ENCODE measurements around the gene LSS. TPM values are rescaled to one million over a fixed set of nuclear protein-coding genes. Genes with fewer than 3 reads are reported as not detected.

The LSS gene
- total and polyA plus RNA-seq, 2 experiments from 2014 or later: 55.0 to 237 TPM

DNA sequence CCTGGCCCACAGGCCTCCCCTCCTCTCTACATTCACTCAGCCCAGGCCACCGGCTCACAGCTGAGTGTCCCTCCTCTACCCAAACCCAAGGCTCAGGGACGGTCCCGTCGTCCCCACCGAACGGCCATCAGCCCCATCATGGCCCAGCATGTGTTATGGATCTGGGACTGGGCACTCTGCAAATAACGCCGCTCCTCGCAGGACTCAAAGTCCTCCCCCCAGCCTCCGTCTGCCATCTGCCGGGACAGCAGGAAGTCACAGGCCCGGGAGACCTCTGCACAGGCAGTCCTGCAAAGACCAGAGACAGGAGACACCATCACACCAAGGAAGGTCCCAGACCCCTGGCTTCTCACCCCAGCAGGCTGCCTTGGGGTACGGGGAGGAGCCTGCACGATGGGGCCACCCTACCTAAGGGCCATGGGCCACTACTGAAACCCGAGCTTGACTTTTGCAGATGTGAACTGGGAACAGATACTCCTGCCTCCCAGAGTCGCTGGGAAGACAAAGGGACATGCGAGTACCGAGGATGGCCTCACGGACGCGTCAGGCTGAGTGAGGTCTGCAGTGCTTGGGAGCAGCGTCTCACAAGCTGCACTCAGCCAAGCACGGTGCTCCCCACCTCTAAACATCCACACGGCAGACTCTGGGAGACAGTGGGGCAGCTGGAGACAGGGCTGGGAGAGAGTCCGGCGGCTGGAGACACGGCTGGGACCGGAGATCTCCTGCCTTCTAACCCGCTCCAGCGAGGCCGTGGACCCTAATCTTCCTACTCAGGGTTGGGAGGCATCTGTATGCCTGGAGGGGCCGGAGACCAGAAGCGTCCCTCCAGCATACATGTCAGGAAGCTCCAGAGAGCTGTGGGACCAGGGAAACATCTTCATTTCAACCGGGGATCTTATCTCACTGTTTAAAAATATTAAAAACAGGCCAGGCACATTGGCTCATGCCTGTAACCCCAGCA, 33.9 kb downstream of the LSS start:
- H3K27me3 Mint-ChIP-seq (ENCODE audit: insufficient read depth, low read depth, poor library complexity): peaks cover 7% of the 10 kb centered on the region
- Histone ChIP-seq H3K27me3 (ENCODE audit: insufficient read depth) (no peaks in the 10 kb centered on the region), H3K27ac (ENCODE audit: low read depth) (no peak overlapping the region), H3K4me3 (no peak overlapping the region), H3F3A (replicated peaks; ENCODE audit: low read depth) (peaks cover 8% of the 10 kb centered on the region), H3K79me2 (replicated peaks; ENCODE audit: insufficient read depth) (peaks cover 17% of the 10 kb centered on the region), H3K36me3 (ENCODE audit: insufficient read depth) (peaks cover 14% of the 10 kb centered on the region), H2AFZ (no peak overlapping the region), H3K4me1 (ENCODE audit: insufficient read depth) (no peaks in the 10 kb centered on the region), H3K4me2 (no peak overlapping the region), H4K20me1 (replicated peaks; ENCODE audit: insufficient read depth) (peaks cover 10% of the 10 kb centered on the region), H3K9me2 (ENCODE audit: insufficient read depth) (no peaks in the 10 kb centered on the region)
- no peak for TF ChIP-seq ZNF331 (CRISPR knock-in tag; IDR thresholded peaks at IDR 0.05; ENCODE audit: low read depth)
- no peak for TF ChIP-seq EZH2phosphoT487 (IDR thresholded peaks at IDR 0.05; ENCODE audit: unreplicated experiment)
- TF ChIP-seq, protein P1, sequence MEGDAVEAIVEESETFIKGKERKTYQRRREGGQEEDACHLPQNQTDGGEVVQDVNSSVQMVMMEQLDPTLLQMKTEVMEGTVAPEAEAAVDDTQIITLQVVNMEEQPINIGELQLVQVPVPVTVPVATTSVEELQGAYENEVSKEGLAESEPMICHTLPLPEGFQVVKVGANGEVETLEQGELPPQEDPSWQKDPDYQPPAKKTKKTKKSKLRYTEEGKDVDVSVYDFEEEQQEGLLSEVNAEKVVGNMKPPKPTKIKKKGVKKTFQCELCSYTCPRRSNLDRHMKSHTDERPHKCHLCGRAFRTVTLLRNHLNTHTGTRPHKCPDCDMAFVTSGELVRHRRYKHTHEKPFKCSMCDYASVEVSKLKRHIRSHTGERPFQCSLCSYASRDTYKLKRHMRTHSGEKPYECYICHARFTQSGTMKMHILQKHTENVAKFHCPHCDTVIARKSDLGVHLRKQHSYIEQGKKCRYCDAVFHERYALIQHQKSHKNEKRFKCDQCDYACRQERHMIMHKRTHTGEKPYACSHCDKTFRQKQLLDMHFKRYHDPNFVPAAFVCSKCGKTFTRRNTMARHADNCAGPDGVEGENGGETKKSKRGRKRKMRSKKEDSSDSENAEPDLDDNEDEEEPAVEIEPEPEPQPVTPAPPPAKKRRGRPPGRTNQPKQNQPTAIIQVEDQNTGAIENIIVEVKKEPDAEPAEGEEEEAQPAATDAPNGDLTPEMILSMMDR (conservative IDR thresholded peaks at IDR 0.05; ENCODE audit: low read depth in 2 of 2): no peak
- no peak for TF ChIP-seq ZNF114 (CRISPR knock-in tag; IDR thresholded peaks at IDR 0.05)
- TF ChIP-seq, protein P2, sequence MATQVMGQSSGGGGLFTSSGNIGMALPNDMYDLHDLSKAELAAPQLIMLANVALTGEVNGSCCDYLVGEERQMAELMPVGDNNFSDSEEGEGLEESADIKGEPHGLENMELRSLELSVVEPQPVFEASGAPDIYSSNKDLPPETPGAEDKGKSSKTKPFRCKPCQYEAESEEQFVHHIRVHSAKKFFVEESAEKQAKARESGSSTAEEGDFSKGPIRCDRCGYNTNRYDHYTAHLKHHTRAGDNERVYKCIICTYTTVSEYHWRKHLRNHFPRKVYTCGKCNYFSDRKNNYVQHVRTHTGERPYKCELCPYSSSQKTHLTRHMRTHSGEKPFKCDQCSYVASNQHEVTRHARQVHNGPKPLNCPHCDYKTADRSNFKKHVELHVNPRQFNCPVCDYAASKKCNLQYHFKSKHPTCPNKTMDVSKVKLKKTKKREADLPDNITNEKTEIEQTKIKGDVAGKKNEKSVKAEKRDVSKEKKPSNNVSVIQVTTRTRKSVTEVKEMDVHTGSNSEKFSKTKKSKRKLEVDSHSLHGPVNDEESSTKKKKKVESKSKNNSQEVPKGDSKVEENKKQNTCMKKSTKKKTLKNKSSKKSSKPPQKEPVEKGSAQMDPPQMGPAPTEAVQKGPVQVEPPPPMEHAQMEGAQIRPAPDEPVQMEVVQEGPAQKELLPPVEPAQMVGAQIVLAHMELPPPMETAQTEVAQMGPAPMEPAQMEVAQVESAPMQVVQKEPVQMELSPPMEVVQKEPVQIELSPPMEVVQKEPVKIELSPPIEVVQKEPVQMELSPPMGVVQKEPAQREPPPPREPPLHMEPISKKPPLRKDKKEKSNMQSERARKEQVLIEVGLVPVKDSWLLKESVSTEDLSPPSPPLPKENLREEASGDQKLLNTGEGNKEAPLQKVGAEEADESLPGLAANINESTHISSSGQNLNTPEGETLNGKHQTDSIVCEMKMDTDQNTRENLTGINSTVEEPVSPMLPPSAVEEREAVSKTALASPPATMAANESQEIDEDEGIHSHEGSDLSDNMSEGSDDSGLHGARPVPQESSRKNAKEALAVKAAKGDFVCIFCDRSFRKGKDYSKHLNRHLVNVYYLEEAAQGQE (IDR thresholded peaks at IDR 0.05; ENCODE audit: unreplicated experiment): no peak
- TF ChIP-seq EZH2 (IDR thresholded peaks at IDR 0.05; ENCODE audit: low read depth, unreplicated experiment): no peak
- TF ChIP-seq ZNF462 (CRISPR knock-in tag; IDR thresholded peaks at IDR 0.05): no peak
- no peak for TF ChIP-seq STAT1 (IDR thresholded peaks at IDR 0.05; ENCODE audit: unreplicated experiment)
- TF ChIP-seq NANOG (IDR thresholded peaks at IDR 0.05; ENCODE audit: borderline replicate concordance): no peak
- no peak for TF ChIP-seq JUNB (IDR thresholded peaks at IDR 0.05; ENCODE audit: unreplicated experiment)
- TF ChIP-seq ETS1 (IDR thresholded peaks at IDR 0.05): no peak
- peaks cover 63% of the 10 kb centered on the region for H3K36me3 Mint-ChIP-seq (ENCODE audit: low read depth)
- H3K9me3 Mint-ChIP-seq: no peaks in the 10 kb centered on the region
- ATAC-seq (no peak), DNase-seq (ENCODE audit: low spot score) (no peak)
- H3K4me1 Mint-ChIP-seq: no peaks in the 10 kb centered on the region
- H3K4me3 Mint-ChIP-seq: no peak overlapping the region
- peak overlapping the region; percentile 67 for H3K27ac Mint-ChIP-seq
